DMS53 treated with DMSO at 0.1 percent for 48 hours (cell line): ENCODE results near the gene ADAM22.

ENCODE experiments used
- DNase-seq: peaks from one replicate; lab custom pipeline; 2025; ENCODE audit not compliant: unreplicated experiment; lab: John Stamatoyannopoulos, UW

The ADAM22 gene

GRCh38 chr7:87948371-87948770, 14.3 kb downstream of the ADAM22 start:
- DNase-seq: no peak

DNA sequence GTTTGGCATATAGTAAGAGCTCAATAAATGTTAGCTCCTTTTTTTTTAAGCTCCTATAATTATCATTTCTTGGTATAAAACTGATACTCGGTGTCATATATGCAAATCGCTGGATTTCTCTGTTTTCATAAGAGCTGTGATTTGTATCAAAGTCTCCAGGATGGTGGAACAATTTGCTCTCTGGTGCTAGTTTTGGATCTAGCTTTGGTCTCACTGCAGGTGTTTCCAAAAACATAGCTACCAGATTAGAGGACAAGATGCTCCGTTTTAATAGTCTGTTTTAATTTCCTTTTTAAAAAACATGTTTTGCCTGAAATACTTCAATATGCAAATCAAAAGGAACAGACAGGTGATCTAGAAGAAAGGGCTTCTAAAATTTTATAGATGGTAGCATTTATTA, 25.3 kb downstream of the ADAM22 start:
- no peak for DNase-seq

- no peak for DNase-seq
These were observed 26.2 kb downstream of the ADAM22 start for GRCh38 chr7:87960239-87960638.

GRCh38 chr7:87961754-87962153, 27.7 kb downstream of the ADAM22 start:
- no peak for DNase-seq

DNA sequence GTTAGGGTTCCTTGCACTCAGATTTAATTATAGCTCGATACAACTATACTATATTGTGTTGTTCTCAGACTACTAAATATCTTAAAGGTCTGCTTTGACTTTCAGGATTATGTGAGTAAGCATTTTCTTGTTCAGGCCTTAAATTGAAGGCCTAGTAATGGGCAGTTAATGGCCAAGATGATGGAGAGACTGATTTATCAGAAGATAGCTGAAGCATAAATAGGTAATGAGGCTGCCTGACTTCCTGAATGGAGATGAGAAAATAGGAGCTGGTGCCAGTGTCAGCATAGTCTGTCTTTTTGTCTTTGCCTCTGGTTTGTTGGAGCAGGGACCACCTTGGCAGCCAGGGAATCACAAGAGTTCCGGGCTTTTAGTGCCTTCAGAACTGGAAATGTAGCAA, 32.2 kb downstream of the ADAM22 start:
- no peak for DNase-seq

GRCh38 chr7:87968021-87968420, 34.0 kb downstream of the ADAM22 start:
- DNase-seq: no peak

DNA sequence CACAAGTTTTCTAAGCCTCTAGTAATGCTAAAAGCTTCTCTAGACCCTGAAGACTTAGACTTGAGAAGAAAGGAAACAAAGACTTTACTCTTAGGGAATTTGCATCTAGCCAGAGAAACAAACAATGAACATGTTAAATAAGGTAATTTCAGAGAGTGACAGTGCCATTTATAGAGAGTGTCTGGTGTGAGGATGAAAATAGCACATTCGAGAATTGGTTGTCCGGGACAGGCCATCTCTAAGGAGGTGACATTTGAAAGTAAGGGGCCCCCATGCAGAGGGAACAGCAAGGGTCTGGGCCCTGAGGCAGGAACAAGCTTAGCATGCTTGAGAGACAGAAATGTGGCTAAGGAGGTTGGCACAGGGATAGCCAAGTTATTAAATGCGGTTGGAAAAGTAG, 48.1 kb downstream of the ADAM22 start:
- DNase-seq: no peak

DNA sequence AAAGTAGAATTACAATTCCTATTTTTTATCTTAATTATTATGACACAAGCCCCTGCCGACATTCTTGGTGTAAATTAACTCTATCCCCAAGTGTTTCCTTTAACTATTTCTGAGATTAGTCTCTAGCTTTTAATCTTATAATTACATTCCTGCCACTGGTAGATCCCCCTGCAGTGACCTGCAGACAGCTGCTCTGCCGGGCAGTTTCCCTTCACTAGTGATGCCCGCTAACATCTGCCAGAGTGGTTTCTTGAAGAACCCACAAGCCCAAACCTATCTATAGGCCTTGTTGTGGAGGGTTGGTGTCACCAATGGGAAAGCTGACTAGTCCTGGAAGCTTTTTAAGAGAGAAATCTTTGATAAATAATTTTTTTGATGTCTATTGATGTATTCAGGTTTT, 50.0 kb downstream of the ADAM22 start:
- DNase-seq: no peak

GRCh38 chr7:87993269-87993668, 59.2 kb downstream of the ADAM22 start:
- no peak for DNase-seq

DNA sequence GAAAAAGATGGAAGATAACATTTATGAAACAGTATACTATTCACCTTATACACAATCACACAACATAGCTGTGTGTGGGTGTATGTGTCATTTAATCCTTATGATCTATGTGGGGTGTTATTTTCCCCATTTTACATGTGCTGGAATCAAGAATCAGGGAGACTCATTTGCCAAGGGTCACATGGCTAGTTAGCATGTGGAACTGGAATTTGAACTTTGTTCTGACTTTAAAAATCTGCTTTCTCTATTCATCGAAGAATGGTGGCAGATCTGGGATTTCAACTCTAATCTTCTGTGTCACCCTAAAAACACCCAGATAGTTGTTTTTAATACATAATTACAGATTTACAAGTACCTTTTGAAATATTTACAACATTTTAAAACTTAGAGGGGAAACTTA, 65.2 kb downstream of the ADAM22 start:
- DNase-seq: no peak

DNA sequence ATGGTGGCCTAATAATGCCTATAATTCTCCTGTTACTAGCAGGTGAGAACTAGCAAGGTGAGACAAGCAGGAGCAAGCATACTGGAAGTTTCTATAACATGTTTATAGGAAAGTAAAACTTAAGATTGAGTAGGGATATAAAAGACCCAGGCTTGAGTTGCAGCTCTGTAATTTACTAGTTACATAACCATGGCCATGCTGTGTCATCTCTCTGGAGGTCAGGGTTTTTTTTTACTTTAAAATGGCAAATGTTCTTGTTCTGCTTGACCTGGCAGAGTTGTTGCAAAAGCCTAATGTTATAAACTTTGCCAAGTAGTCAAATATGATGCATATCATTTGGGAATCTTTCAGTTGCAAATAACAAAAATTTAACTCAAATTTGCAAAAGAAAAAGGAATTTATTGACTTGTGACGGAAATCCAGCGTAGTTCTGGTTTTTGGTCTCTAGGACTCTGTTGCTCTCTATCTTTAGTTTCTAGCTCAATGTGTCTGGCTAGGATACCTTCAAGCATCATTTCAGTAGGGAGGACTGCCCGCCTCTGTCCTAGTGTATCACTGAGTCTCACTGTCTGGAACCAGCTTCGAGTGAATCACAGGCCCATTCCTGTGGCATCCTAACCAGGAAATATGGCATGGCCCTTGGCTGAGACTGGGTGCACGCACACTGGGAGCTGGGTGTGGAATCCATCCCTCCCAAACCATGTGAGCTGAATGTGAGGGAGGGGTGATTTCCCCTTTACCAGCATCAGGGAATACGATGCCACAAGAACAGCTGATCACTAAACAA, 67.9 kb downstream of the ADAM22 start:
- no peak for DNase-seq

DNA sequence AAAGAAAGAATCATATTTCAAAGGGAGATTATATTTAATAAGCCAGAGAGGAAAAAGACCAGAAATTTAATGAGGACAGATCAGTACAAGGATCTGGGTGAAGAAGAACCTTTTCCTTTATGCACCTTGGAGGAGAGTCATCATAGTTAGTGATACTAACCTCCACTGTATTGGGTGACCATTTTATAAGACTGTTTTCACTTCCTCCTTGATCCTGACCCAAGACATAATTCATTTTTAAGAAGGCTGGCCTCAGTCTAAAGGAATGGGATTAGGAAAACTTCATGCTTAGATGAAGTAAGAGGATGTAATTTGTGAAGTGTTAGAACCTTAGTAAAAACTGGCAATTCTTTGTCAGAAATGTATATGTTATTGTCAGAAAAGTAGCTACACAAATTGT, 68.6 kb downstream of the ADAM22 start:
- DNase-seq: no peak

- no peak for DNase-seq
These were observed 69.5 kb downstream of the ADAM22 start for GRCh38 chr7:88003581-88003980.

- DNase-seq: no peak
These were observed 71.1 kb downstream of the ADAM22 start for GRCh38 chr7:88005191-88005590.

DNA sequence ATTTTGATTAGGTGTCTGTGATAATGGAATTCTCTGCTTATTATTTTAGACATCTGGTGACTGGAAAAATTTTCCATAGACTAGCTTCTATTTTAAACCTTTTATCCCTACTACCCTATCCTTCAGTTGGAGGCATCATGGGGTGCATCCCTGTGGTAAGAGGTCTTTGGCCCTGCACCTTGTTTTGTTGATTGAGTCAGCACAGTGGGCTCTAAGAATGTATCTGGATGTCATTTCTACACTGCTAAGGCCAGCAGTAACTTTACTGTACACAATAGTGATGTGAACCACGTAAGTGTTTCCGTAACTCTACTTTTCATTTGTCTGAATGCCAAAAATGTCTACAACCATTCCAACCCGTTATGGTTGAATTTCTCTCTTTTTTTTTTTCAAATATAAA, 75.6 kb downstream of the ADAM22 start:
- no peak for DNase-seq

DNA sequence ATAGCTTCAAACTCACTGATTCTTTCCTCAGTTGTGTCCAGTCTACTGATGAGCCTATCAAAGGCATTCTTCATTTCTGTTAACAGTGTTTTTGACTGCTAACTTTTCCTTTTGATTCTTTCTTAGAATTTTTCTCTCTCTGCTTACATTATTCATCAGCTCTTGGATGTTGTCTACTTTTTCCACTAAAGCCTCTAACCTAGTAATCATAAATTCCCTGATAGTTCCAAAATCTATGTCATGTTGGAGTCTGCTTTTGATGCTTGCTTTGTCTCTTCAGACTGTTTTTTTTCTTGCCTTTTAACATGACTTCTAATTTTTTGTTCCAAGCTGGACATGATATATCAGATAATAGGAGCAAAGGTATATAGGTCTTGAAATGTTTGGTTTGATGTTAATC, 78.0 kb downstream of the ADAM22 start:
- no peak for DNase-seq

GRCh38 chr7:88013981-88014380, 79.9 kb downstream of the ADAM22 start:
- DNase-seq: no peak

GRCh38 chr7:88014581-88014980, 80.5 kb downstream of the ADAM22 start:
- DNase-seq: no peak

DNA sequence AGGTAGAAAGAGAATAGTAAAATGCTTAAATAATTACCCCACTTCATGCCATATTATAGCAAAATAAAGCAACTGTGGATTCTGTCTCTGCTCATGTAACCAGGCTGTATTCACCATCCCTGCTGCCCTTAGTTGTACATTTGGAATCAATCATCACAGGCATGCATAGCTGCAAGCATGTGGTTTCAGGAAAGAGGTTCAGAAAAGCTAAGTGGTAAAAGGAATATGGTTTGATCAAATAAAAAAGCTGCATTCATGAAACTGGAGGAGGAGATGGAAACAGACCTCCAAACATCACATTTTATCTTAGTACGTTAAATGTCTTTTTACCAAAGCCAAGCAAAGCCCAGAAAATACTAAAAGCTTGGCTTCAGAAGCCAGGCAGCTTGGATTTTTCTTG, 81.3 kb downstream of the ADAM22 start:
- no peak for DNase-seq

GRCh38 chr7:88018501-88018900, 84.5 kb downstream of the ADAM22 start:
- no peak for DNase-seq

- no peak for DNase-seq
These were observed 87.1 kb downstream of the ADAM22 start for GRCh38 chr7:88020953-88021665.

DNA sequence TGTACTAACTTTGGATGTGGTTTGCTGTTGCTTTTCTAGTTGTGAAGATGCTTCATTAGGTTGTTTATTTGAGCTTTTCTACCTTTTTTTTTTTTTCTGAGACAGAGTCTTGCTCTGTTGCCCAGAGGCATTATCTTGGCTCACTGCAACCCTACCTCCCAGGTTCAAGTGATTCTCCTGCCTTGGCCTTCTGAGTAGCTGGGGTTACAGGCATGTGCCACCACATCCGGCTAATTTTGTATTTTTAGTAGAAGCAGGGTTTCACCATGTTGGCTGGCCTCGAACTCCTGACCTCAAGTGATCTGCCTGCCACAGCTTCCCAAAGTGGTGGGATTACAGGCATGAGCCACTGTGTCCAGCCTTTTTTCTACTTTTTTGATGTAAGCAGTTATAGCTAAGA, 93.7 kb downstream of the ADAM22 start:
- DNase-seq: no peak
